ENCODE data around the gene TYMP.

- TF ChIP-seq CTCF (IDR thresholded peaks at IDR 0.05) (no peak), CREB1 (CRISPR knock-in tag; IDR thresholded peaks at IDR 0.05) (no peak), GABPB1 (CRISPR knock-in tag; IDR thresholded peaks at IDR 0.05) (no peak), USF1 (CRISPR knock-in tag; IDR thresholded peaks at IDR 0.05) (no peak), CREM (CRISPR knock-in tag; IDR thresholded peaks at IDR 0.05) (no peak), RORB (CRISPR knock-in tag; IDR thresholded peaks at IDR 0.05) (no peak), SOX15 (CRISPR knock-in tag; IDR thresholded peaks at IDR 0.05) (no peak), TCF7 (CRISPR knock-in tag; IDR thresholded peaks at IDR 0.05; ENCODE audit: low read depth) (no peak), ATF3 (CRISPR knock-in tag; conservative IDR thresholded peaks at IDR 0.05) (no peak), NR3C1 (CRISPR knock-in tag; conservative IDR thresholded peaks at IDR 0.05; ENCODE audit: low read depth) (no peak)
Measured at GRCh38 chr22:50502096-50502495, 27.7 kb downstream of the TYMP start.

Data from WTC11 (cell line).